Endodermal cell (in vitro differentiated cells): ENCODE measurements around the gene TLE1. TPM values are rescaled to one million over a fixed set of nuclear protein-coding genes. Genes with fewer than 3 reads are reported as not detected.

ENCODE experiments used
- DNase-seq: peaks from one replicate; pipeline ENCODE4 v3.0.0-alpha.2; 2017
- H3K27ac ChIP-seq: 2 replicates; pipeline ENCODE4 v1.5.1; 2013; ENCODE audit warnings: mild to moderate bottlenecking, low read depth, low read length, moderate library complexity
- H3K27me3 ChIP-seq: 2 replicates; pipeline ENCODE4 v1.6.1; 2013; ENCODE audit warnings: mild to moderate bottlenecking, low read length, moderate library complexity; ENCODE audit not compliant: insufficient read depth, control insufficient read depth, poor library complexity, severe bottlenecking
- H3K36me3 ChIP-seq: 2 replicates; pipeline ENCODE4 v1.7.0; 2013; ENCODE audit warnings: mild to moderate bottlenecking, low read length, moderate library complexity; ENCODE audit not compliant: control insufficient read depth, insufficient read depth
- H3K4me1 ChIP-seq: one replicate; pipeline ENCODE4 v1.7.0; 2013; ENCODE audit warnings: low read length; ENCODE audit not compliant: control insufficient read depth, insufficient read depth
- H3K4me3 ChIP-seq: 2 replicates; pipeline ENCODE4 v1.5.1; 2013; ENCODE audit warnings: mild to moderate bottlenecking, low read length, moderate library complexity
- H3K9ac ChIP-seq: 2 replicates; pipeline ENCODE4 v1.6.1; 2013; ENCODE audit warnings: mild to moderate bottlenecking, low read length, moderate library complexity; ENCODE audit not compliant: poor library complexity, severe bottlenecking; ENCODE audit errors: extremely low read depth
- H3K9me3 ChIP-seq: 2 replicates; pipeline ENCODE4 v1.6.1; 2013; ENCODE audit warnings: mild to moderate bottlenecking, low read length, moderate library complexity; ENCODE audit not compliant: control insufficient read depth
- H3K27ac Mint-ChIP-seq: 2 replicates; pipeline ENCODE4 v1.8.0; 2020; ENCODE audit warnings: mixed read lengths
- H3K27me3 Mint-ChIP-seq: 2 replicates; pipeline ENCODE4 v1.8.0; 2021; ENCODE audit warnings: mild to moderate bottlenecking, mixed read lengths; ENCODE audit not compliant: insufficient read depth
- H3K36me3 Mint-ChIP-seq: 2 replicates; pipeline ENCODE4 v1.8.0; 2020; ENCODE audit warnings: low read depth, mixed read lengths
- H3K4me1 Mint-ChIP-seq: 2 replicates; pipeline ENCODE4 v1.8.0; 2020; ENCODE audit warnings: mixed read lengths
- H3K4me3 Mint-ChIP-seq: 2 replicates; pipeline ENCODE4 v1.8.0; 2020; ENCODE audit warnings: mild to moderate bottlenecking, moderate library complexity, mixed read lengths
- H3K9me3 Mint-ChIP-seq: 2 replicates; pipeline ENCODE4 v1.8.0; 2020; ENCODE audit warnings: mild to moderate bottlenecking, mixed read lengths
- CTCF ChIP-seq: fragments of 200-600 bp; sonication (generic); conservative IDR thresholded peaks from 2 replicates; pipeline ENCODE4 v1.5.0; 2021; ENCODE audit warnings: antibody characterized with exemption, mild to moderate bottlenecking
- WGBS, 2 experiments: methylation state at CpG; one replicate each; pipeline versions ENCODE4 v1.1.5 to v1.1.7; 2013; ENCODE audit warnings: missing lambda C conversion rate in 2 of 2, mixed read lengths in 1 of 2; ENCODE audit not compliant: insufficient coverage in 1 of 2, insufficient read length in 1 of 2; 5-methylcytosine and 5-hydroxymethylcytosine counted together
- total RNA-seq, 2 donors: library from RNA; stranded (reverse); fragmentation: NEBNext Ultra II Directional in 1 of 2; extraction: Animal tissue kit (Norgen Biotek cat#: 25700) in 1 of 2; gene quantifications; 2 replicates in 1 of 2; 3 replicates in 1 of 2; pipeline ENCODE4 v1.2.1, GENCODE V29; 2021

Gene TLE1
- total RNA-seq, 2 donors from 2014 or later: 49.7 to 73.5 TPM

GRCh38 chr9:81634915-81635516, 54.3 kb downstream of the TLE1 start:
- Histone ChIP-seq H3K4me1 (no peaks in the 10 kb centered on the region), H3K36me3 (peaks cover 78% of the 10 kb centered on the region), H3K9me3 (no peaks in the 10 kb centered on the region), H3K27ac (no peak overlapping the region), H3K27me3 (no peaks in the 10 kb centered on the region), H3K4me3 (no peak overlapping the region), H3K9ac (no peak overlapping the region)
- Mint-ChIP-seq H3K4me3 (no peak overlapping the region), H3K27me3 (no peaks in the 10 kb centered on the region), H3K36me3 (peaks cover 48% of the 10 kb centered on the region), H3K4me1 (peaks cover 10% of the 10 kb centered on the region), H3K9me3 (no peaks in the 10 kb centered on the region), H3K27ac (no peak overlapping the region)
- no peak for DNase-seq
- no peak for TF ChIP-seq CTCF
- WGBS, 2 experiments: 93% methylated on average over 5 of the region's 5 CpGs; no CpG with 5 or more reads in 1 of the 2 experiments

- Histone ChIP-seq H3K4me1 (no peaks in the 10 kb centered on the region), H3K27ac (no peak overlapping the region), H3K4me3 (no peak overlapping the region), H3K27me3 (no peaks in the 10 kb centered on the region), H3K9me3 (no peaks in the 10 kb centered on the region), H3K36me3 (peaks cover 81% of the 10 kb centered on the region), H3K9ac (no peak overlapping the region)
- no peak for TF ChIP-seq CTCF
- DNase-seq: no peak
- H3K4me1 Mint-ChIP-seq: peaks cover 10% of the 10 kb centered on the region
- WGBS, 2 experiments: 86 to 95% methylated on average over 6 to 18 of the region's 18 CpGs
- peaks cover 46% of the 10 kb centered on the region for H3K36me3 Mint-ChIP-seq
- H3K27ac Mint-ChIP-seq: no peak overlapping the region
- no peaks in the 10 kb centered on the region for H3K27me3 Mint-ChIP-seq
- no peak overlapping the region for H3K4me3 Mint-ChIP-seq
- no peaks in the 10 kb centered on the region for H3K9me3 Mint-ChIP-seq
Measured at GRCh38 chr9:81633952-81634854, 55.1 kb downstream of the TLE1 start.

- H3K36me3 Mint-ChIP-seq: peaks cover 32% of the 10 kb centered on the region
- no peaks in the 10 kb centered on the region for H3K9me3 Mint-ChIP-seq
- WGBS, 2 experiments: 94% methylated on average over 1 of the region's 1 CpG; no CpG with 5 or more reads in 1 of the 2 experiments
- H3K9me3 ChIP-seq: no peaks in the 10 kb centered on the region
- DNase-seq: no peak
- no peak overlapping the region for H3K4me3 ChIP-seq
- H3K27ac Mint-ChIP-seq: no peak overlapping the region
- peaks cover 10% of the 10 kb centered on the region for H3K4me1 Mint-ChIP-seq
- no peak overlapping the region for H3K9ac ChIP-seq
- no peak overlapping the region for H3K4me3 Mint-ChIP-seq
- H3K27me3 ChIP-seq: no peaks in the 10 kb centered on the region
- TF ChIP-seq CTCF: no peak
- no peaks in the 10 kb centered on the region for H3K27me3 Mint-ChIP-seq
- H3K27ac ChIP-seq: no peak overlapping the region
- peaks cover 79% of the 10 kb centered on the region for H3K36me3 ChIP-seq
- H3K4me1 ChIP-seq: no peaks in the 10 kb centered on the region
Measured at GRCh38 chr9:81632599-81632998, 56.7 kb downstream of the TLE1 start.
